K562 (cell line): Measurements from ENCODE around the gene HGF. TPM values are rescaled to one million over a fixed set of nuclear protein-coding genes. Genes with fewer than 3 reads are reported as not detected.

ENCODE experiments used
- E2F8 ChIP-seq: fragments of 450-650 bp; IDR thresholded peaks from 2 replicates; pipeline ENCODE4 v1.7.1; 2018; ENCODE audit warnings: mild to moderate bottlenecking, low read depth; ENCODE audit not compliant: partially characterized antibody
- ESRRB ChIP-seq: fragments of 250-450 bp; sonication (Bioruptor Pico); IDR thresholded peaks from 2 replicates; pipeline ENCODE4 v1.5.0; 2020; ENCODE audit warnings: mild to moderate bottlenecking, moderate library complexity, borderline replicate concordance
- REST ChIP-seq, 2 experiments: fragments of 450-650 bp; formaldehyde crosslinking in 1 of 2; IDR thresholded peaks; 2 replicates each; pipeline versions ENCODE4 v1.4.0 to v1.6.1; 2014 to 2020; ENCODE audit warnings: mild to moderate bottlenecking in 2 of 2, borderline replicate concordance in 1 of 2, low read depth in 1 of 2
- ZBTB2 ChIP-seq: fragments of 450-650 bp; IDR thresholded peaks from 2 replicates; pipeline ENCODE4 v1.6.1; 2016; ENCODE audit warnings: antibody characterized with exemption
- ZNF133 ChIP-seq: fragments of 250-450 bp; sonication (Bioruptor Pico); IDR thresholded peaks from 2 replicates; pipeline ENCODE4 v1.4.0; 2020; ENCODE audit warnings: mild to moderate bottlenecking
- ZNF609 ChIP-seq: sonication (generic); formaldehyde crosslinking; IDR thresholded peaks from 2 replicates; pipeline ENCODE4 v1.8.1; 2023; ENCODE audit warnings: missing genetic modification reagents, mild to moderate bottlenecking, borderline replicate concordance
- polyA plus RNA-seq, 8 experiments: library from polyadenylated mRNA; depleted of rRNA in 4 of 8; stranded (reverse) in 5 of 8; unstranded in 3 of 8; fragments of >200 nt; fragmentation: Nextera tagmentation in 2 of 8; fragmentation: Illumina TruSeq in 1 of 8; extraction: Ambion mirVana in 2 of 8; extraction: Trizol in 1 of 8; gene quantifications; 2 replicates each; pipeline versions ENCODE4 v1.2.1 to v1.2.3, GENCODE V29; 2011 to 2014; ENCODE audit warnings: inconsistent platforms in 1 of 8, missing spikeins in 1 of 8
- total RNA-seq, 7 experiments: library from RNA; depleted of rRNA in 6 of 7; stranded (reverse); fragments of >200 nt in 6 of 7; fragmentation: Illumina TruSeq in 2 of 7; extraction: Trizol in 2 of 7; gene quantifications; 2 replicates each; pipeline versions ENCODE4 v1.2.1 to v1.2.3, GENCODE V29; 2011 to 2021; ENCODE audit warnings: low replicate concordance in 1 of 7

HGF gene
- total and polyA plus RNA-seq, 9 of the 15 experiments (the other 6 are each of a cell fraction or from before 2014, with no cell fraction given): 0.02 TPM; not detected in 8

- TF ChIP-seq REST (IDR thresholded peaks at IDR 0.05; ENCODE audit: borderline replicate concordance): no peak
- no peak for TF ChIP-seq REST (CRISPR knock-in tag; IDR thresholded peaks at IDR 0.05; ENCODE audit: low read depth)
- no peak for TF ChIP-seq E2F8
- TF ChIP-seq ZNF609: no peak
- no peak for TF ChIP-seq ZBTB2
- no peak for TF ChIP-seq ESRRB (CRISPR knock-in tag)
- TF ChIP-seq ZNF133 (CRISPR knock-in tag): no peak
Measured at GRCh38 chr7:81719865-81720264, 50.0 kb downstream of the HGF start (continued).
